22Rv1 (cell line): Measurements from ENCODE around the gene TNFAIP8.

Source experiments
- H3K27ac ChIP-seq: fragments of 450-650 bp; 2 replicates; pipeline ENCODE4 v1.5.1; 2017
- CTCF ChIP-seq: fragments of 450-650 bp; IDR thresholded peaks from 2 replicates; pipeline ENCODE4 v1.5.1; 2017; ENCODE audit warnings: mild to moderate bottlenecking
- ZFX ChIP-seq: fragments of 450-650 bp; IDR thresholded peaks from 2 replicates; pipeline ENCODE4 v1.6.1; 2017; ENCODE audit warnings: antibody characterized with exemption, borderline replicate concordance

The TNFAIP8 gene

GRCh38 chr5:119387945-119388618, 32.3 kb downstream of the TNFAIP8 start:
- TF ChIP-seq CTCF (no peak), ZFX (no peak)
- no peak overlapping the region; the same call in 1 of the 2 replicates for H3K27ac ChIP-seq

GRCh38 chr5:119388619-119389190, 32.9 kb downstream of the TNFAIP8 start:
- TF ChIP-seq CTCF: no peak
- TF ChIP-seq ZFX: no peak
- no peak overlapping the region; the same call in 1 of the 2 replicates for H3K27ac ChIP-seq

GRCh38 chr5:119389288-119390030, 33.6 kb downstream of the TNFAIP8 start:
- H3K27ac ChIP-seq: no peak overlapping the region
- TF ChIP-seq CTCF: no peak
- no peak for TF ChIP-seq ZFX

- no peak for TF ChIP-seq ZFX
- no peak for TF ChIP-seq CTCF
- H3K27ac ChIP-seq: no peak overlapping the region
Observed at GRCh38 chr5:119390404-119390803, 34.6 kb downstream of the TNFAIP8 start.

- TF ChIP-seq CTCF: no peak
- no peak for TF ChIP-seq ZFX
- H3K27ac ChIP-seq: no peak overlapping the region
Observed at GRCh38 chr5:119393201-119393691, 37.4 kb downstream of the TNFAIP8 start.

GRCh38 chr5:119393746-119394145, 37.9 kb downstream of the TNFAIP8 start:
- TF ChIP-seq CTCF (no peak), ZFX (no peak)
- H3K27ac ChIP-seq: no peak overlapping the region
